Naive thymus-derived CD8-positive, alpha-beta T cell (primary cell): Measurements from ENCODE around the gene COG1. TPM values are rescaled to one million over a fixed set of nuclear protein-coding genes. Genes with fewer than 3 reads are reported as not detected.
"Not testable (repeated sequence)": the region's sequence is repeated elsewhere in the genome, so short reads cannot be mapped to it uniquely, and the experiment has no call there.

Experiments
- ATAC-seq, 2 donors: fragments of 150-1000 bp; cut with Tn5 transposase in 1 of 2; sonication (Bioruptor Pico), chemical (Tn5 transposase) in 1 of 2; 1 replicate in 1 of 2; 2 replicates in 1 of 2; pipeline ENCODE4 v1.10.0; 2021; ENCODE audit warnings: mild to moderate bottlenecking in 2 of 2, moderate library complexity in 2 of 2
- POLR2A ChIA-PET: fragments of 350-600 bp; sonication (Branson Sonifier 250); formaldehyde crosslinking; loops from one replicate; lab custom pipeline; 2021; ENCODE audit warnings: antibody characterized with exemption; lab: Charles Lee
- DNase-seq, 10 donors: peaks; one replicate each; pipeline versions ENCODE4 v3.0.0 to v3.0.0-alpha.2; 2020 to 2022
- H3K27ac Mint-ChIP-seq, 10 donors: one replicate each; pipeline ENCODE4 v1.8.0; 2020 to 2022; ENCODE audit warnings: mild to moderate bottlenecking in 10 of 10, mixed read lengths in 10 of 10, moderate library complexity in 4 of 10, inconsistent platforms in 1 of 10
- H3K27me3 Mint-ChIP-seq, 5 donors: one replicate each; pipeline ENCODE4 v1.8.0; 2021 to 2022; ENCODE audit warnings: mixed read lengths in 5 of 5
- H3K36me3 Mint-ChIP-seq, 3 donors: one replicate each; pipeline ENCODE4 v1.8.0; 2020 to 2022; ENCODE audit warnings: mixed read lengths in 3 of 3, mild to moderate bottlenecking in 2 of 3, inconsistent platforms in 1 of 3
- H3K4me1 Mint-ChIP-seq, 4 donors: one replicate each; pipeline ENCODE4 v1.8.0; 2021 to 2022; ENCODE audit warnings: mixed read lengths in 4 of 4
- H3K4me3 Mint-ChIP-seq, 10 donors: one replicate each; pipeline ENCODE4 v1.8.0; 2020 to 2022; ENCODE audit warnings: mild to moderate bottlenecking in 10 of 10, mixed read lengths in 10 of 10, moderate library complexity in 6 of 10, inconsistent platforms in 1 of 10
- H3K9me3 Mint-ChIP-seq, 9 donors: one replicate each; pipeline ENCODE4 v1.8.0; 2020 to 2022; ENCODE audit warnings: mixed read lengths in 9 of 9, mild to moderate bottlenecking in 3 of 9, inconsistent platforms in 1 of 9, moderate library complexity in 1 of 9
- polyA plus RNA-seq, 3 donors: library from polyadenylated mRNA; unstranded; fragments of 300-500 nt; fragmentation: Illumina TruSeq; gene quantifications; one replicate each; pipeline ENCODE4 v1.2.3, GENCODE V29; 2021
- total RNA-seq, 8 experiments: library from RNA in 2 of 8; stranded (reverse) in 2 of 8; gene quantifications; one replicate each; pipeline ENCODE4 v1.2.3 and lab custom pipeline; 2021 to 2026

Gene COG1
- 10 to 100 TPM; 85.0 to 97.4 TPM for total RNA-seq
- polyA plus RNA-seq: 10 to 100 TPM; 17.0 to 38.0 (median 30.5) TPM
- 24.2 to 86.6 (median 60.1) reads per million in 6 experiments for total RNA-seq (lab: John Stamatoyannopoulos, UW)

GRCh38 chr17:73192894-73193701 is at the start of gene COG1:
COG1 (plus strand) TSS chr17:73193055; CDS start chr17:73193070, 15 bp downstream.
- DNase-seq (peak; percentile 54 to 94 (median 78)), ATAC-seq (peak; percentile 87 to 90)
- peak within 1 kb of the TSS; percentile 93 to 100 (median 96) for H3K4me3 Mint-ChIP-seq
- H3K36me3 Mint-ChIP-seq: peaks cover 9 to 24% (median 18%) of the 10 kb centered on the region in 3 donors
- H3K4me1 Mint-ChIP-seq: peaks cover 13 to 42% (median 29%) of the 10 kb centered on the region in 4 donors
- peaks cover 0 to 1% (median 0%) of the 10 kb centered on the region in 9 donors for H3K9me3 Mint-ChIP-seq
- POLR2A ChIA-PET: interaction anchor here (0.6 to 7.4 kb wide), 10 partner anchors 10 to 44 kb away, joined by 3 to 59 read pairs (median 4); a partner anchor contains a TSS
- H3K27ac Mint-ChIP-seq: peak within 1 kb of the TSS; percentile 75 to 99 (median 96)
- no peaks in the 10 kb centered on the region for H3K27me3 Mint-ChIP-seq

GRCh38 chr17:73144209-73144608 is 48.6 kb upstream of the COG1 start:
- Mint-ChIP-seq H3K4me3 (peak overlapping the region in 2 of 10 donors; percentile 14 to 36), H3K9me3 (peaks cover 0 to 32% (median 21%) of the 10 kb centered on the region in 9 donors), H3K27me3 (peaks cover 0 to 12% (median 1%) of the 10 kb centered on the region in 5 donors), H3K4me1 (peaks cover 14 to 21% (median 19%) of the 10 kb centered on the region in 4 donors)
- H3K36me3 Mint-ChIP-seq, DNase-seq, H3K27ac Mint-ChIP-seq, ATAC-seq: not testable (repeated sequence)
- POLR2A ChIA-PET: interaction anchor here (0.6 kb wide), 1 partner anchor 20 kb away, joined by 3 read pairs; the partner anchor contains the start of gene SSTR2

GRCh38 chr17:73145641-73146040 is 47.2 kb upstream of the COG1 start:
- Mint-ChIP-seq H3K4me3 (no peak overlapping the region), H3K9me3 (peaks cover 0 to 32% (median 21%) of the 10 kb centered on the region in 9 donors), H3K36me3 (peaks cover 2 to 8% (median 4%) of the 10 kb centered on the region in 3 donors), H3K27me3 (peaks cover 0 to 16% (median 12%) of the 10 kb centered on the region in 5 donors), H3K4me1 (peaks cover 14 to 19% (median 18%) of the 10 kb centered on the region in 4 donors), H3K27ac (peak overlapping the region in 1 of 10 donors; percentile 43)
- ATAC-seq: no peak
- POLR2A ChIA-PET: no interaction called here
- DNase-seq: no peak

- POLR2A ChIA-PET, H3K27ac Mint-ChIP-seq, ATAC-seq, H3K36me3 Mint-ChIP-seq, DNase-seq: not testable (repeated sequence)
- Mint-ChIP-seq H3K4me1 (peaks cover 14 to 25% (median 20%) of the 10 kb centered on the region in 4 donors), H3K9me3 (peaks cover 0 to 32% (median 21%) of the 10 kb centered on the region in 9 donors), H3K4me3 (peak overlapping the region in 3 of 10 donors; percentile 22 to 57 (median 43)), H3K27me3 (peaks cover 1 to 26% (median 22%) of the 10 kb centered on the region in 5 donors)
These were observed 45.1 kb upstream of the COG1 start for GRCh38 chr17:73147791-73148190.

GRCh38 chr17:73148540-73149334 is 44.1 kb upstream of the COG1 start:
- Mint-ChIP-seq H3K27me3 (peaks cover 1 to 26% (median 22%) of the 10 kb centered on the region in 5 donors), H3K36me3 (peaks cover 2 to 8% (median 4%) of the 10 kb centered on the region in 3 donors), H3K9me3 (peaks cover 0 to 31% (median 21%) of the 10 kb centered on the region in 9 donors), H3K27ac (peak overlapping the region in 3 of 10 donors; percentile 44 to 69 (median 63)), H3K4me1 (peaks cover 5 to 17% (median 11%) of the 10 kb centered on the region in 4 donors), H3K4me3 (peak overlapping the region in 4 of 10 donors; percentile 4 to 50 (median 24))
- no peak for DNase-seq
- POLR2A ChIA-PET: no interaction called here
- no peak for ATAC-seq

GRCh38 chr17:73150622-73151300 is 42.1 kb upstream of the COG1 start:
- H3K36me3 Mint-ChIP-seq, DNase-seq, H3K4me3 Mint-ChIP-seq, ATAC-seq, POLR2A ChIA-PET: not testable (repeated sequence)
- H3K9me3 Mint-ChIP-seq: peaks cover 0 to 14% (median 8%) of the 10 kb centered on the region in 9 donors
- H3K27me3 Mint-ChIP-seq: peaks cover 5 to 38% (median 22%) of the 10 kb centered on the region in 5 donors
- H3K27ac Mint-ChIP-seq: peak overlapping the region in 2 of 10 donors; percentile 5 to 75
- H3K4me1 Mint-ChIP-seq: peaks cover under 1 to 13% (median 8%) of the 10 kb centered on the region in 4 donors

GRCh38 chr17:73151916-73152632 is 40.8 kb upstream of the COG1 start:
- H3K27me3 Mint-ChIP-seq: peaks cover 5 to 46% (median 24%) of the 10 kb centered on the region in 5 donors
- ATAC-seq (peak in 1 of 2 donors; percentile 42), DNase-seq (no peak)
- H3K9me3 Mint-ChIP-seq: peaks cover 0 to 5% (median 1%) of the 10 kb centered on the region in 9 donors
- no peaks in the 10 kb centered on the region for H3K36me3 Mint-ChIP-seq
- peak overlapping the region in 1 of 10 donors; percentile 35 for H3K27ac Mint-ChIP-seq
- no peak overlapping the region for H3K4me3 Mint-ChIP-seq
- H3K4me1 Mint-ChIP-seq: peaks cover 6 to 12% (median 9%) of the 10 kb centered on the region in 4 donors
- POLR2A ChIA-PET: no interaction called here

- POLR2A ChIA-PET: no interaction called here
- no peaks in the 10 kb centered on the region for H3K36me3 Mint-ChIP-seq
- H3K4me3 Mint-ChIP-seq: peak overlapping the region in 1 of 10 donors; percentile 28
- H3K9me3 Mint-ChIP-seq: no peaks in the 10 kb centered on the region
- ATAC-seq (no peak), DNase-seq (peak in 1 of 10 donors; percentile 14)
- peaks cover 14 to 44% (median 26%) of the 10 kb centered on the region in 5 donors for H3K27me3 Mint-ChIP-seq
- H3K27ac Mint-ChIP-seq: no peak overlapping the region
- peaks cover 6 to 10% (median 8%) of the 10 kb centered on the region in 4 donors for H3K4me1 Mint-ChIP-seq
These were observed 37.3 kb upstream of the COG1 start for GRCh38 chr17:73155410-73156165.

GRCh38 chr17:73156166-73156840 is 36.6 kb upstream of the COG1 start:
- Mint-ChIP-seq H3K27me3 (peaks cover 20 to 44% (median 29%) of the 10 kb centered on the region in 5 donors), H3K27ac (no peak overlapping the region), H3K9me3 (no peaks in the 10 kb centered on the region), H3K4me3 (peak overlapping the region in 1 of 10 donors; percentile 28), H3K4me1 (peaks cover 6 to 8% (median 7%) of the 10 kb centered on the region in 4 donors), H3K36me3 (no peaks in the 10 kb centered on the region)
- peak; percentile 71 to 75 for ATAC-seq
- DNase-seq: peak in 9 of 10 donors; percentile 5 to 52 (median 37)
- POLR2A ChIA-PET: no interaction called here

- ATAC-seq (no peak), DNase-seq (no peak)
- POLR2A ChIA-PET: no interaction called here
- peaks cover 5 to 8% (median 6%) of the 10 kb centered on the region in 4 donors for H3K4me1 Mint-ChIP-seq
- no peak overlapping the region for H3K27ac Mint-ChIP-seq
- peaks cover 23 to 43% (median 28%) of the 10 kb centered on the region in 5 donors for H3K27me3 Mint-ChIP-seq
- H3K9me3 Mint-ChIP-seq: no peaks in the 10 kb centered on the region
- H3K4me3 Mint-ChIP-seq: no peak overlapping the region
- no peaks in the 10 kb centered on the region for H3K36me3 Mint-ChIP-seq
These were observed 35.9 kb upstream of the COG1 start for GRCh38 chr17:73156887-73157520.
